T-helper 1 cell (primary cell): ENCODE measurements around the gene MYBL2.
"Not testable (repeated sequence)": the region's sequence is repeated elsewhere in the genome, so short reads cannot be mapped to it uniquely, and the experiment has no call there.

Source experiments
- DNase-seq, 5 donors: peaks; one replicate each; pipeline ENCODE4 v3.0.0-alpha.2; 2012 to 2020

The MYBL2 gene

GRCh38 chr20:43752561-43753301 is 85.8 kb downstream of the MYBL2 start:
- DNase-seq: peak in 1 of 5 donors; percentile 85

GRCh38 chr20:43755390-43755789 is 88.5 kb downstream of the MYBL2 start:
- DNase-seq: no peak

GRCh38 chr20:43755851-43756250 is 88.9 kb downstream of the MYBL2 start:
- no peak for DNase-seq

- DNase-seq: not testable (repeated sequence)
Observed at GRCh38 chr20:43757888-43758287, 91.0 kb downstream of the MYBL2 start.

- no peak for DNase-seq
Observed at GRCh38 chr20:43761386-43762340, 94.7 kb downstream of the MYBL2 start.

GRCh38 chr20:43762911-43763310 is 96.0 kb downstream of the MYBL2 start:
- no peak for DNase-seq

- DNase-seq: no peak
Observed at GRCh38 chr20:43765916-43766315, 99.0 kb downstream of the MYBL2 start.
